Caco-2 (cell line): ENCODE results near the gene TLL1. TPM values are rescaled to one million over a fixed set of nuclear protein-coding genes. Genes with fewer than 3 reads are reported as not detected.

Source experiments
- BruUV-seq: library from RNA; stranded (reverse); fragments of 400-500 nt; replicated peaks from 2 replicates; lab custom pipeline; 2021; lab: Mats Ljungman, UMichigan
- CTCF ChIA-PET: fragments of 300-600 bp; sonication (Branson Sonifier 250); formaldehyde crosslinking; loops from one replicate; lab custom pipeline; 2022; ENCODE audit warnings: antibody characterized with exemption; lab: Charles Lee
- POLR2A ChIA-PET: fragments of 300-600 bp; sonication (Branson Sonifier 250); formaldehyde crosslinking; loops from one replicate; lab custom pipeline; 2022; ENCODE audit warnings: antibody characterized with exemption; lab: Charles Lee
- DNase-seq, 2 experiments: peaks; one replicate each; pipeline versions ENCODE4 v3.0.0 to v3.0.0-alpha.2; 2020 to 2022
- H3K27me3 ChIP-seq: replicated peaks from 2 replicates; pipeline ENCODE4 v1.6.0; 2011; ENCODE audit warnings: low read length; ENCODE audit not compliant: control insufficient read depth, insufficient read depth
- H3K36me3 ChIP-seq: 2 replicates; pipeline ENCODE4 v1.5.1; 2011; ENCODE audit warnings: low read length; ENCODE audit not compliant: control insufficient read depth, insufficient read depth
- H3K4me1 ChIP-seq: fragments of 250-450 bp; sonication (Bioruptor Pico); 2 replicates; pipeline ENCODE4 v1.5.1; 2020; ENCODE audit warnings: mild to moderate bottlenecking
- H3K4me3 ChIP-seq: 2 replicates; pipeline ENCODE4 v1.5.1; 2011; ENCODE audit warnings: low read depth, mild to moderate bottlenecking, control low read depth, low read length
- H3K9me3 ChIP-seq: fragments of 250-450 bp; sonication (Bioruptor Pico); 2 replicates; pipeline ENCODE4 v1.5.1; 2020; ENCODE audit warnings: mild to moderate bottlenecking, moderate library complexity
- H3K27ac Mint-ChIP-seq: one replicate; pipeline ENCODE4 v1.8.0; 2022; ENCODE audit warnings: mixed read lengths; ENCODE audit not compliant: unreplicated experiment
- H3K27me3 Mint-ChIP-seq: one replicate; pipeline ENCODE4 v1.8.0; 2022; ENCODE audit warnings: mixed read lengths; ENCODE audit not compliant: insufficient read depth, unreplicated experiment
- H3K36me3 Mint-ChIP-seq: one replicate; pipeline ENCODE4 v1.8.0; 2022; ENCODE audit warnings: mild to moderate bottlenecking, mixed read lengths; ENCODE audit not compliant: insufficient read depth, unreplicated experiment
- H3K4me1 Mint-ChIP-seq: one replicate; pipeline ENCODE4 v1.8.0; 2022; ENCODE audit warnings: low read depth, mixed read lengths; ENCODE audit not compliant: unreplicated experiment
- H3K4me3 Mint-ChIP-seq: one replicate; pipeline ENCODE4 v1.8.0; 2022; ENCODE audit warnings: mild to moderate bottlenecking, moderate library complexity, mixed read lengths; ENCODE audit not compliant: unreplicated experiment
- H3K9me3 Mint-ChIP-seq: one replicate; pipeline ENCODE4 v1.8.0; 2022; ENCODE audit warnings: mixed read lengths; ENCODE audit not compliant: unreplicated experiment
- CTCF ChIP-seq, 2 experiments: fragments of 200-600 bp in 1 of 2; IDR thresholded peaks; 1 replicate in 1 of 2; 2 replicates in 1 of 2; pipeline versions ENCODE4 v1.5.1 to v1.8.0; 2011 to 2022; ENCODE audit warnings: antibody characterized with exemption in 1 of 2, control low read depth in 1 of 2, inconsistent platforms in 1 of 2, low read depth in 1 of 2, low read length in 1 of 2, mild to moderate bottlenecking in 1 of 2, moderate library complexity in 1 of 2; ENCODE audit not compliant: insufficient read depth in 1 of 2, severe bottlenecking in 1 of 2, unreplicated experiment in 1 of 2
- intact Hi-C: fragments of 100-400 bp; cut with micrococcal nuclease; formaldehyde crosslinking; loops from one replicate; pipeline ENCODE4 v1.10.0; 2022; ENCODE audit not compliant: unreplicated experiment
- total RNA-seq: library from RNA; stranded (reverse); gene quantifications from 2 replicates; pipeline ENCODE4 v1.2.3, GENCODE V29; 2022

Gene TLL1
- total RNA-seq, 1 experiment from 2014 or later, result 14.2 TPM

DNA sequence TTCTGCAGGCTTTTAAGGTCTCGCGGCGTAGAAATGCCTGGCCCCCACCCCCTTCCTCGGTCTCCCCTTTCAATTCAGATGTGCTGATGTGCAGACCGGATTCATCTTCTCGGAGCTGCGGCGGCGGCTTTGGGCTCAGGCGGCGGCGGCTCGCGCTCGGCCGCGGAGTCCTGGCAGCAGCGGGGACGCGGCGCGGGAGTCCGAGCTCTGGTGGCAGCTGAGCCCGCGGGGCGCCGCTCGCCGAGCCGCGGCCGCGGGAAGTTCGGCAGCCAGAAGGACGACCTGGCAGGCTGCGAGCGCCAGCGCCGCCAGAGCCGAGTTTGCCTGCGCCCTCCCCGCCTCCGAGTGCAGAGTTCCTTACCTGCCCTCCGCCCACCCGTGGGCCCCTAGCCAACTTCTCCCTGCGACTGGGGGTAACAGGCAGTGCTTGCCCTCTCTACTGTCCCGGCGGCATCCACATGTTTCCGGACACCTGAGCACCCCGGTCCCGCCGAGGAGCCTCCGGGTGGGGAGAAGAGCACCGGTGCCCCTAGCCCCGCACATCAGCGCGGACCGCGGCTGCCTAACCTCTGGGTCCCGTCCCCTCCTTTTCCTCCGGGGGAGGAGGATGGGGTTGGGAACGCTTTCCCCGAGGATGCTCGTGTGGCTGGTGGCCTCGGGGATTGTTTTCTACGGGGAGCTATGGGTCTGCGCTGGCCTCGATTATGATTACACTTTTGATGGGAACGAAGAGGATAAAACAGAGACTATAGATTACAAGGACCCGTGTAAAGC is 448 bp downstream of the TLL1 start:
- Histone ChIP-seq H3K27me3 (no peaks in the 10 kb centered on the region), H3K36me3 (no peaks in the 10 kb centered on the region), H3K9me3 (no peaks in the 10 kb centered on the region), H3K4me3 (peak overlapping the region; percentile 49), H3K4me1 (peaks cover 7% of the 10 kb centered on the region; the same call in 1 of the 2 replicates)
- Mint-ChIP-seq H3K4me1 (peaks cover 8% of the 10 kb centered on the region), H3K27ac (peak overlapping the region; percentile 81), H3K27me3 (peaks cover 3% of the 10 kb centered on the region), H3K36me3 (no peaks in the 10 kb centered on the region), H3K9me3 (no peaks in the 10 kb centered on the region), H3K4me3 (peak overlapping the region; percentile 78)
- CTCF ChIA-PET, result no interaction called here
- intact Hi-C loops, result loop anchor here (2.0 to 5.0 kb wide), 3 partner anchors 59 to 169 kb away; no protein-coding TSS in a partner anchor
- DNase-seq, result peak in 1 of 2 experiments; percentile 46
- no peak for TF ChIP-seq CTCF (IDR thresholded peaks at IDR 0.05; ENCODE audit: insufficient read depth in 1 of 2, low read depth in 1 of 2, low read length in 1 of 2, severe bottlenecking in 1 of 2, unreplicated experiment in 1 of 2)
- POLR2A ChIA-PET, result no interaction called here
- no TSS peak for BruUV-seq

DNA sequence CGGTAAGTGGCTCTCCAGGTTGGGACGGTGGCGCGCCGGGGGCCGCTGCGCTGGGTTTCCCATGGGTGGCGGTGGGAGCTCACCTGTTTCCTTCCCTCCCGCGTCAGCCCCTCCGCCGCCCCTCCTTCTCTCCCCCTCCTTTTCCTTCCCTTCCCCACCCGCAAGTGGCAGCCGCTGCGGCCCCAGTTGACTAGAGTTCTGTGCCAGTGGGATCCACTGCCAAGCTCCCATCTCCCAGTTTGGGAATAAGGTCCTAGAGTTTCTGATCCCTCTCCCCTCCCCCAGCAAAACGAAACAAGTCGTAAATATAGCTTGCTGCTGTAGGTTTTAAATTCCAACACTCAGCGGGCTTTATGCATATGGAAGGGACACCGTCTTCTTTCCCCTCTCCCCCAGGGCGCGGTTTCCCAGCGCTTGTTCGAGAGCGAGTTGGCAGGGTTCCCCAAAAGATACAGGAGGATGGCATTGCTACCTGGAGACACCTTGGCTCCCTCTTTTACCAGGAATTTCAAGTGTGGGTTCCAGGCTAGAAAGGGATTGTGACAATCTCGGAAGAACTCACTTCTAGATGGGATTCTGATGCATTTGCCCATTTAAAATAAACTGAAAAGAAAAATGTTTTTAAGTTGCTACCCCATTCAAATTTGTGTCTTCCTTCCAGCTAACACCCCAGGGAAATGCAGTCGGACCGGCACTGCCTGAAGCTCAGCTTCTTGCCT is 1.2 kb downstream of the TLL1 start:
- Histone ChIP-seq H3K9me3 (no peaks in the 10 kb centered on the region), H3K27me3 (no peaks in the 10 kb centered on the region), H3K36me3 (no peaks in the 10 kb centered on the region), H3K4me1 (peaks cover 7% of the 10 kb centered on the region; the same call in 1 of the 2 replicates), H3K4me3 (peak overlapping the region; percentile 49)
- ChIA-PET POLR2A (no interaction called here), CTCF (no interaction called here)
- Mint-ChIP-seq H3K27me3 (peaks cover 3% of the 10 kb centered on the region), H3K4me1 (peaks cover 8% of the 10 kb centered on the region), H3K4me3 (peak overlapping the region; percentile 78), H3K27ac (peak overlapping the region; percentile 81), H3K9me3 (no peaks in the 10 kb centered on the region), H3K36me3 (no peaks in the 10 kb centered on the region)
- no peak for TF ChIP-seq CTCF (IDR thresholded peaks at IDR 0.05; ENCODE audit: insufficient read depth in 1 of 2, low read depth in 1 of 2, low read length in 1 of 2, severe bottlenecking in 1 of 2, unreplicated experiment in 1 of 2)
- no TSS peak for BruUV-seq
- intact Hi-C loops, result loop anchor here (2.0 to 5.0 kb wide), 2 partner anchors 58 to 169 kb away; no protein-coding TSS in a partner anchor
- peak in 1 of 2 experiments; percentile 12 for DNase-seq

GRCh38 chr4:165874791-165875371 is 1.8 kb downstream of the TLL1 start:
- peaks cover 7% of the 10 kb centered on the region; the same call in 1 of the 2 replicates for H3K4me1 ChIP-seq
- no peaks in the 10 kb centered on the region for H3K36me3 ChIP-seq
- Mint-ChIP-seq H3K4me3 (peak overlapping the region; percentile 78), H3K36me3 (no peaks in the 10 kb centered on the region), H3K27me3 (peaks cover 3% of the 10 kb centered on the region), H3K4me1 (peaks cover 8% of the 10 kb centered on the region), H3K27ac (peak overlapping the region; percentile 81), H3K9me3 (no peaks in the 10 kb centered on the region)
- POLR2A ChIA-PET, result no interaction called here
- DNase-seq, result peak; percentile 39 to 42
- intact Hi-C loops, result loop anchor here (2.0 to 5.0 kb wide), 2 partner anchors 57 to 168 kb away; no protein-coding TSS in a partner anchor
- CTCF ChIA-PET, result no interaction called here
- TF ChIP-seq CTCF (IDR thresholded peaks at IDR 0.05; ENCODE audit: insufficient read depth in 1 of 2, low read depth in 1 of 2, low read length in 1 of 2, severe bottlenecking in 1 of 2, unreplicated experiment in 1 of 2), result no peak
- H3K9me3 ChIP-seq, result no peaks in the 10 kb centered on the region
- BruUV-seq, result no TSS peak
- peak overlapping the region; percentile 49 for H3K4me3 ChIP-seq
- H3K27me3 ChIP-seq, result no peaks in the 10 kb centered on the region
